Heart left ventricle (tissue), 13 donors: ENCODE data around the gene PSMB5.
A peak's percentile ranks its signal among the peaks of the same experiment; 100 is the strongest.

Experiments
- POLR2A ChIP-seq, 2 donors: fragments of 450-650 bp; IDR thresholded peaks; one replicate each; pipeline ENCODE4 v1.6.1; 2017; ENCODE audit warnings: antibody characterized with exemption in 2 of 2, mild to moderate bottlenecking in 2 of 2, moderate library complexity in 2 of 2
- TF ChIP-seq, protein P1 (sequence below), 12 donors: fragments of 200-600 bp; sonication (generic) in 4 of 12; IDR thresholded peaks; one replicate each; pipeline versions ENCODE4 v1.5.0 to v1.8.0; 2018 to 2022; ENCODE audit warnings: antibody characterized with exemption in 12 of 12, mild to moderate bottlenecking in 5 of 12
- donor health status: ischemic (EF 13 %, LVEDD 7.1; RV severe dilation, severe dysfunction).
- donor health status: DM: no; HTN: yes; CAD: no.
- donor health status: DM: no; HTN: no; CAD: no.
- donor health status: ischemic (EF 25% LVEDD 6.9; RV normal size, moderate dysfunction).
- donor health status: ischemic (EF 25% LVEDD 5.7; RV mildly dilated, moderate dysfunction).
- donor health status: ischemic (EF 35%, LVEDD 5.7; RV mildly dilated, moderate dysfunction).
- donor health status: nonischemic (EF 11% LVEDD 7.7; RV severe dilation, severe dysfunction).
- donor health status: DM: yes; HTN: yes; CAD: no.
- donor health status: PGD.
- donor health status: ischemic (EF 29% LVEDD 5.4; RV normal size, mild dysfunction).
- donor health status: nonischemic (EF 23%, LVEDD 6.1; RV moderate dilation, normal function).

DNA sequence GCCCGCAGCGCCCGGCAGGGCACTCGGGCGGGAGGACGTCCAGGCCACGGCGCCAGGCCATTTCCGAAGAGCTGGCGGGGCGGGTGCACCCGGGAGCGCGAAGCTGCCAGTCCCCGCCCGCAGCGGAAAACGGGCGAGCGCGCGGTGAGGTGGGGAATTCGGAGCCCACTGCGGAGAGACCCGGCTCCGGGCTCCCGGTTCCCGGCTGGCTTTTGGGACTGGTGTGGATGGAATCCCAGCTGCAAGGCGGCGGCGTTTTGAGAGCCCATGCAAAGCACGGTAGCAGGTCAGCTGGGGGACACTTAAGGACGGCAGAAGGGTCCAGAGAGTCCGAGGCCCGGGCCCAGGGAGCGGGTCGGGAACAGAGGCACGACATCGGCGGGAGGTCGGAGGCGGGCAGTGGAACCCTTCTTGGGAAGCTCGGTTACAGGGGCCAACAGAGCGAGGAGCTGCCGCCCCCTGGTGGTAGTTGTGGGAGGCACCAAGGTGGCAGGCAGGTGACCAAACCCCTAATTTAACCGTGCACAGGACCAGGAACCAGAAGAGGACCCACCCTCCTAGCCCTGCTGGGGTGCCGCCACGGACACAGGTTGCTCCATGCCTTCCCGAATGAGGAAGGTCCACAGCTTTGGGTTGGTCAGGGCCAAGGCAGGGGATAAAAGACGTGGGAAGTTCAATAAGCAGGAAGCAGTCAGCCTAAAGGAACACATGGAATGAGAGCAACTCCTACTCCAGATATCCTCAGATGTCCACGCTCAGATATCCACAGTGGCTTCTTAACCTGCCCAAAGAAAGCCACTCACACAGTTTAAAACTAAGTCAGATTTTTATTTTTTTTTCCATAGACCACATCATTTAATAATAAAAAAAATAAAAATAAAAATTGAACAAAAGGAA lies 23.3 kb upstream of the PSMB5 start:
- TF ChIP-seq, protein P1, sequence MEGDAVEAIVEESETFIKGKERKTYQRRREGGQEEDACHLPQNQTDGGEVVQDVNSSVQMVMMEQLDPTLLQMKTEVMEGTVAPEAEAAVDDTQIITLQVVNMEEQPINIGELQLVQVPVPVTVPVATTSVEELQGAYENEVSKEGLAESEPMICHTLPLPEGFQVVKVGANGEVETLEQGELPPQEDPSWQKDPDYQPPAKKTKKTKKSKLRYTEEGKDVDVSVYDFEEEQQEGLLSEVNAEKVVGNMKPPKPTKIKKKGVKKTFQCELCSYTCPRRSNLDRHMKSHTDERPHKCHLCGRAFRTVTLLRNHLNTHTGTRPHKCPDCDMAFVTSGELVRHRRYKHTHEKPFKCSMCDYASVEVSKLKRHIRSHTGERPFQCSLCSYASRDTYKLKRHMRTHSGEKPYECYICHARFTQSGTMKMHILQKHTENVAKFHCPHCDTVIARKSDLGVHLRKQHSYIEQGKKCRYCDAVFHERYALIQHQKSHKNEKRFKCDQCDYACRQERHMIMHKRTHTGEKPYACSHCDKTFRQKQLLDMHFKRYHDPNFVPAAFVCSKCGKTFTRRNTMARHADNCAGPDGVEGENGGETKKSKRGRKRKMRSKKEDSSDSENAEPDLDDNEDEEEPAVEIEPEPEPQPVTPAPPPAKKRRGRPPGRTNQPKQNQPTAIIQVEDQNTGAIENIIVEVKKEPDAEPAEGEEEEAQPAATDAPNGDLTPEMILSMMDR (IDR thresholded peaks at IDR 0.05), result peak; percentile 92 to 96 (median 94)
- no peak for TF ChIP-seq POLR2A (IDR thresholded peaks at IDR 0.05)
